NCI-H345 treated with DMSO at 0.1 percent for 48 hours (cell line): ENCODE results near the gene DPP4.
"Not testable (repeated sequence)": the region's sequence is repeated elsewhere in the genome, so short reads cannot be mapped to it uniquely, and the experiment has no call there.

Experiments
- DNase-seq: peaks from one replicate; lab custom pipeline; 2025; ENCODE audit not compliant: unreplicated experiment; lab: John Stamatoyannopoulos, UW

The DPP4 gene

DNA sequence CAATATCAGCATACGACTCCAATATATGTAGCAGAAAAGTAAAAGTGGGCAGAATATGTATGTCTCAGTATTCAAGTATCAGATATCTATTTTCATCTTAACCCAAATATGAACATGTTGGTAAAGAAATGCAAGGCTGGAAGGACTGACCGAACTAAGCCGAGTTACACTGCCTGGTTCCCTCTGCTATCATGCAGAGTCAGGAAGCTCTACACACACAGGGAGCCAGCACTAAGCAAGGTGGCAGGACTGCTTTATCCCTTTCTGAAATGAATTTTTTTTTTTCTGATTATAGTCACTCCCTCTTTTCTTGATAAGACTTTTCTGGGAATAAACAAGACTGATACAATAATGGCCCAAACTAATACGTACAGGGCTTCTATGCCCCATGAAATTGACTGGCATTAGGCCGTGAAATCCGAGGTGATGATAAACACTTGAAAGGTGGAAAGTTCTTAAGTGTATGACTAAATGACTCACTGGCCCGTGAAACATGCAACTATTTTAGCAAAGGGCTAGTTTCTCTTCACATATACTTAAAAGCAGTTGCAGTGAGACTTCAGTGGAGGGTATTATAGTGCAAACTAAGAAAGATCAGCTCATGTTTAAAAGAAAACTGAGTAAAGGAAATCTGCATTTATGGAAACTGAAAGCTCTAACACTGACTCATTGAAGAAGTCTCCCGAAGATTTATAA is 14.9 kb downstream of the DPP4 start:
- no peak for DNase-seq

GRCh38 chr2:162057426-162057825 is 16.6 kb downstream of the DPP4 start:
- DNase-seq = no peak

- DNase-seq = no peak
Observed at GRCh38 chr2:162056796-162057399, 17.1 kb downstream of the DPP4 start.

GRCh38 chr2:162053808-162054155 is 20.2 kb downstream of the DPP4 start:
- DNase-seq = no peak

DNA sequence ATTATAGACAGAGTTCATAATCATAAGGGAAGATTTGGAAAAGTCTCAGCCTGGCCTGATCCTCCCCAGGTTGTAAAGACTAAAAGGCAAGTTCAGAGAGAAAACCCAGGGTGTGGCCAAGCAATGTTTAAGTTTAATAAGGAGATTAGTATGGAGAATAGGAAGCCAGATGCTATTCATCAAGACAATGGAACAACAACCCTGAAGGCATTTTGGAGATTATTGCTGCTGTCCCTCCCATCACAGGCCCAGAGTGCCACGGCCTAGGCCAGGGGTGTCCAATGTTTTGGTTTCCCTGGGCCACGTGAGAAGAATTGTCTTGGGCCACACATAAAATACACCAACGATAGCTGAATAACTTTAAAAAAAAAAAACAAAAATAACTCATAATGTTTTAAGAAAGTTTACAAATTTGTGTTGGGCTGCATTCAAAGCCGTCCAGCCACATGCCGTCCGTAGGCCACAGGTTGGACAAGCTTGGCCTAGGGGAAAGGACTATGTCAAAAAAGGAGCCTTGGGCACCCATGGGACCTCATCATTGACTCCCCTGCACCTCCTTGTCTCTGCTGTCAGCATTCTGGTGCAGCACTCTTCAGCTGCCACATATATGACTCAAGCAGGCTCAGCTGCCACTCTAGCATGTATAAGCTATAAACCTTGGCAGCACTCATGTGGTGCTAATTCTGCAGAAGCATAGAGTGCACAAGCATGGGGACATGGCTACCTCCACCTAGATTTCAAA is 20.8 kb downstream of the DPP4 start:
- DNase-seq = no peak

- no peak for DNase-seq
Observed at GRCh38 chr2:162050513-162050961, 23.5 kb downstream of the DPP4 start.

DNA sequence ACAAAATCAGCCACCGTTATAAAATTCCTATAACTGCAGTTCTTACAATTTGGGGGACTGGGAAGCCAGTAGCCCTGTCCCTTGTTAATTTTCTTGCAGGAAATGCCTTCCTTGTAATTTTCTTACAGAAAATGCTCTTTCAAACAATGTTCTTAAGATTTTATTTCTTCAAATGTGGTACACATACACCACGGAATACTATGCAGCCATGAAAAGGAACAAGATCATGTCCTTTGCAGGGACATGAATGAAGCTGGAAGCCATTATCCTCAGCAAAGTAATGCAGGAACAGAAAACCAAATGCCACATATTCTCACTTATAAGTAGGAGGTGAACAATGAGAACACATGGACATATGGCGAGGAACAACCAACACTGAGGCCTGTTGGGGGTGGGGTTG is 24.9 kb downstream of the DPP4 start:
- not testable (repeated sequence) for DNase-seq

- DNase-seq = no peak
Observed at GRCh38 chr2:162044586-162044985, 29.4 kb downstream of the DPP4 start.

DNA sequence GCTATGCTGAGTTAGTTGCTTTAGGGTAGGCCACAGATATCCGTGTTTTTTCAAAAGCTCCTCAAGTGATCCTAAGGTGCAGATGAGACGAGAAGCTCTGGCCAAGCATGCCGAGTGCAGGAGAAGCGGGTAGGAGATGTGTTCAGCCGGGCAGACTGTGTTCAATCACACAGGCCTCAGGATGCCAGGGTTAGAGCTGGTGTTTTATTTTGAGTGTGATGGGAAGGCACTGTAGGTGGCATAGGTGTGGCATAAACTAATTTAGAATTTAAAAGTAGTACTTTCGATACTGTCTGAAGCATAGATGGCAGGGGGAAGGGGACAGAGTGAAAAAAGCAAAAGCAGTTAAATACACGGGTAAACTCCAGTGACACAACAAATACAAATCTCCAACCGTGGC is 30.9 kb downstream of the DPP4 start:
- no peak for DNase-seq

DNA sequence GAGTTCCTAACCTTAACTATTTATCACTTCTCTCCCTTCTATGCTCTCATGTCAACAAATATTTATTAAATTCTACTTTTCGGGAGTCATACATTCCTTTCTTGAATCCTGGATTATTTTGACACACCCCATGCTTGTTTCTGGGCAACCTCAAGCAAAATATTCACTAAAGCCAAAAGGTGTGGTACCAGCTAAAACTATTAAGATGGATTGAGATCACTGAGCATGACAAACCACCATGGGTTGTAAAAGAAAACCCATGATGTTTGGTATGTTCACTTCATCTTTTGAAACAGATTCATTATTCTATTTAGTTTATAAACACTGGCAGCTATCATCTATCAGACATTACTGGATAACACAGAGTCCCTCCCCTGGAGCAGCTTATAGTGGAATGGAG is 32.5 kb downstream of the DPP4 start:
- DNase-seq = no peak

- DNase-seq = no peak
Observed at GRCh38 chr2:162038725-162039124, 35.3 kb downstream of the DPP4 start.

- DNase-seq = no peak
Observed at GRCh38 chr2:162037886-162038285, 36.1 kb downstream of the DPP4 start.

DNA sequence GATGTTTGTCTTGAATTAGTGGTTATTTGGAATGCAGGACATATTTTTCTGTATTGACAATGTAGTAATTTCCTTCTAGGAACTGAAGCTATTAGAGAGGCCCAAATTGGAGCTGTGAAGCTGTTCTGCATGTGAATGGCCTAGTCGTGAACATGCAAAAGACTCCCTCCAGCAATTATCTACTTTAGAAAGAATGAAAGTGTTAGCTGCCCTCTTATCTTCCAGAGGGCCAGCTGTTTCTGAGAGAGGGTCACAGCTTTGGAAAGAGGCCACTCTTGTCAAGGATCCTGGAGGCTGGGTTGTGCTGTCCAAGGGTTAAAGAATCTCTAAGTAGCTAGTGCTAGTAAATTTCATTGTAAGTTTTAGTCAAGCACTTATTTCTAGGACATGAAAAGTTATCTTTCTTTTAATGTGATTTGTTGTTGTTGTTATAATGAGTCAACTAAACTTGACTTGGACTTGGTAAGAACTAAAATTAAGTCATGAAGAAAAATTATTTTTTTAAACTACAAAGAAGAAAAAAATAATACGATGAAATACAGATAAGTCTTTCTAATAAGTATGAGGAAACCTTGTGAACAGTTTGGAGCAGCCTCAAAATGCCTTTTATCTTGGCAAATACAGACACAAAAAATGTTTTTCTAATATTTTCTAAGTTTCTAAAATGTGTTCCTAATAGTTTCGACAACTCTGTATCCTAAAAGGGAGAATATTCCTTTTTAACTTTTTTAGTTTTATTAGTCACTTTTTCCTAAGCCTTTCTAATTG is 36.8 kb downstream of the DPP4 start:
- DNase-seq = no peak

DNA sequence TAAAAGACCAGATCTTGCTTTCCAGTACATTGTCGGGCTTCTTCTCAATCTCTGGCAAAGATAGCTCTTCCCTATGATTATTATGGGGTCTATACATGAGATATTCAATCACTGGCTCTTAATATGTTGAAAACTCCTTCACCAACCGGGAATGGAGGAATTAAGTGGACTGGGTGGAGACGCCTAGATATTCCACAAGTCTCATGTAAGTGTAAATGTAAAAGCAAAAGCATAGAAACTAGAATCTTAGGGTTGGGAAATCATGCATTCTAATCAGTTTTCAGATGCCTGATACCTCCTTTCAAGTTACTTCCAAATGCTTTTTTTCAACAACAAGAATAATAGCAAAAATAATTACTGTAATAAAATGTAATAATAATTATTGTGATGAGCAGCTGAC is 38.0 kb downstream of the DPP4 start:
- DNase-seq = no peak

- no peak for DNase-seq
Observed at GRCh38 chr2:162030363-162031190, 43.4 kb downstream of the DPP4 start.

DNA sequence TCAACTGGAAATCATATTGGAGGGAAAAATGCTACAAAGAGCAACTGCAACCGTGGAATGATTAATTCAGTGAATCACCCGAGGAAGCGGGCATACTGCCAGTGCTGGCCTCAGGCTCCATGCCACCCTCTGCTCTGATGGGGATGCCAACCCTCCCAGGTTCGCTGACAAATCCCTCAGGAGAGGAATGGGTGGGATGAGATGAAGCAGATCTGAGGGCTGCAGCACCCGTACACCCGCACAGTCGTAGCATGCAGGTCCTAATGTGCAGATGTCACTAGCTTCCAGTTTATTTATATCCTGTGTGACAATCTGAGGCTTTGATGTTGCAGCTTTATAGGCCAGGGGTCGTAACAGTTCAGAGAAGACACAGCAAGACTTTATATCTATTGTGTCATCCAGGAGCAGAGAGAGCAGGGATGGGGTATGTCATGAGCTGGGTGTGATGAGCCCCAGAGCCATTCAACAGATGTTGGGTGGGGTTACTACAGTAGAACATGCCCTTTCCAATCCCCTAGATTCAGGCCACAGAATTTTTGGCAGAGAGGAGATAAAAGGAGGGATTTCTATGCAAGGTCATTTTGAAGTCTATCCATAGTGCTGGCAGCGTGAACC is 44.6 kb downstream of the DPP4 start:
- DNase-seq = no peak

DNA sequence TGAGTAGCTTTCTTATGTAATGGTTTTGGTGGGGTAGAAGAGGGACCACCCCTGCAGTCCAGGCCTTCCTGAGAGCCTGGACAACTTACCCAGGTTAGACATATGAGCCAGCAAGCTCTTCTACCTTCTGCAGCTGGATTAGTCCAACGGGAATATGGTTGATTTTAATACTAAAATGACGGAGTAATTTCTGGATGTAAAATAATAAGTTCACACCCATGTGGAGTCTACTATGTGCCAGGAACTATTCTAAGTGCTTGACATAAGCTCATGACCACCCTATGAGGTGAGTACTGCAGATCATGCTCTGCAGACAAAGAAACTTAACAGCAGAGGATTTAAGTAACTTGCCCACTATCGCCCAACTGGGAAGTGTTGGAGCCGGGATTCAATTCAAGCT is 45.5 kb downstream of the DPP4 start:
- DNase-seq = no peak

GRCh38 chr2:162025121-162025911 is 48.7 kb downstream of the DPP4 start:
- DNase-seq = no peak

DNA sequence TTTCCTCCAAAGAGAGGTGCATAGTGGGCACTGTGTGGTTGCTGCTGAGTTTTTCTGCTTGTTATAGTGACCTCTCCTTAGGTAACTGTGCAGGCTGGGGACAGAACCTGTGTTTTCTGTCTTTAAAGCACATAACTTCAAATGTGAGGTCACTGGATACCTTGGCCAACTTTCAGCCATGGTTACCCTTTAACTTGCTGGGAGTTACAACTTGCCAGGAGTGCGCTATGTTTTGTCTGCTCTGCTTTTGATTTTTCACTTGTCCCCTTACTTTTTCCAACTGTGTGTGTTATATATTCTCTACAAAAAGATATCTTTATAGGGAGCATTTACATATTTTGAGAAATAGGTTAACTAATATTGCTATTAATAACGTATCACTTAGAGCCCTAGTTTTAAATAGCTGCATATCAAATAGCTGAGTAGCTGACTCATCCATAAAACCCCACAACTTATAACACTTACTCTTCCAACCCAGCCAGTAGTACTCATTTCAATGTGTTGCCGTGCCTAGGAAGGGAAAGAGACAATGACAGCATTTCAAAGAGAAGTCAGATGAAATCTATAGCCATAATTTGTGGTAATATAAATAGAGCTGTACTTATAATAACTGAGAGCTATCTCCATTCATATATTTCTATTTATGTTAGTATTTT is 51.6 kb downstream of the DPP4 start:
- no peak for DNase-seq
